Measurements from ENCODE around the gene YES1.
"Not testable (repeated sequence)": the region's sequence is repeated elsewhere in the genome, so short reads cannot be mapped to it uniquely, and the experiment has no call there.

The YES1 gene

GRCh38 chr18:778194-778927 lies 33.7 kb downstream of the YES1 start:
- DNase-seq = no peak

DNA sequence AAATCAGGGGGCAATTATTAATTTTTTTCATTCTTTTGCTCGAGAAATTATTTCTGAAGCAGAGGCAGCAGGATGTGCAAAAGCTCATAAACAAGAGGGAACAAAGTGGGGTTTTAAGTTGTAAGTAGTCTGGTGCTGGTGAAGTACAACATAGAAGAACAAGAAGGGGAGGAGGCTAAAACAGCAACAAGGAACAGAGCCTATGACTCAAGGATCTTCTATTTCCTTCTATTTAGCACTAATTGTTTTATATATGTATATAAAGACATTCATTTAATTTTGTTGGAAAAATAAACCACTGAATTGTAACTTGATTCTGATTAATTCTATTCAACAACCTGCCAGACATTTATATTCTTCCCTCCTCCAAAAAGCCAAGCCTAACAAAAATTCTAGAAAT lies 35.0 kb downstream of the YES1 start:
- DNase-seq = no peak

GRCh38 chr18:776044-776443 lies 36.0 kb downstream of the YES1 start:
- not testable (repeated sequence) for DNase-seq

GRCh38 chr18:774811-775210 lies 37.2 kb downstream of the YES1 start:
- DNase-seq = no peak

DNA sequence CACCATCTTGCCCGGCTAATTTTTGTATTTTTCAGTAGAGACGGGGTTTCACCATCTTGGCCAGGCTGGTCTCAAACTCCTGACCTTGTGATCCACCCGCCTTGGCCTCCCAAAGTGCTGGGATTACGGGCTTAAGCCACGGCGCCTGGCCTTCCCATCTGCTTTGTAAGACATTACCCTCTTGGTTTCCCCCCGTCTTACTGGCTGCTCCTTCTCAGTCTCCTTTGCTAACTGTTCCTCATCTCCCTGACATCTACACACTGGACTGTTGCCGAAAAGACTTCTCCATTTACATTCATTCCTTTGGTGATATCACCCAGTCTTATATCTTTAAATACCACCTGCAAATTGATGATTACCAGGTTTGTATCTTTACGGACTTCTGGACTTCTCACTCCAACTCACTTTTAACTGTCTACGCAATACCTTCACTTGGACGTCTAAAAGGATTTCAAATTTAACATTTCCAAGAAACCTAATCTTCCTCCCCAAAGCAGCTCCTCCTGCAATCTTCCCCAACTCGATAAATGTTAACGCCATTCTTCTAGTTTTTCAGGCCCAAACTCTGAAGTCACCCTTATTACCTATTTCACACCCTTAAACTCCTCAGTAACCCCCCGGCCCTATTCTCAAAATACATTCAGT lies 37.9 kb downstream of the YES1 start:
- DNase-seq = no peak

DNA sequence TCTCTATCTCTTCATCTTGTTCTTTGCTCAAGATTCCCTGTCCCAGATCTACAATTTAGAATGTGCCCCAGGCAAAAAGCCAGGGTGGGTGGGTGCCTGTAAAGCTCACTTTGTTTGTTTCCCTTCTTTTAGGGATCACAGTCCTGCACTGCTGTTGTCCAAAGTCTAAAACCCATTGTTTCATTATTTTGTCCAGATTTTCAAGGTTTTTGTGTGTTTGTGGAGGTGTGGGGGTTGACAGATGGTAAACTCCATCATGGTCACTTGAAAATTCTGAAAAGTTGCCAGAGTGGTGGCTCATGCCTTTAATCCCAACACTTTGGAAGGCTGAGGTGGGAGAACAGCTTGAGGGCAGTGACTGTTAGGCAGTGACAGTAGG lies 41.5 kb downstream of the YES1 start:
- DNase-seq = no peak

GRCh38 chr18:767961-768360 lies 44.1 kb downstream of the YES1 start:
- no peak for DNase-seq

- no peak for DNase-seq
Measured at GRCh38 chr18:767084-767882, 44.8 kb downstream of the YES1 start.

DNA sequence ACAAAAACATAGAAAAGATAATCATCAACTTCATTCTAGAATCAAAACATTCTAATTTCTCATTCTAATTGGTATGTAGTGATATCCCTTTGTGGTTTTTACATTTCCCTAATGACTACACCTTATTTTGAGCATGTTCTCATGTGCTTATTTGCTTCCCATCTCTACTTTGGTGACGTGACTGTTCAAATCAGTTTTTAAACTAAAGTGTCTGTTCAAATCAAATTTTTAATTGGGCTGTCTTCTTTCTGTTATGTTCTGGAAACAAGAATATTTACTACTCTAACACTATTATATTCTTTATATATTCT lies 45.5 kb downstream of the YES1 start:
- DNase-seq = no peak

DNA sequence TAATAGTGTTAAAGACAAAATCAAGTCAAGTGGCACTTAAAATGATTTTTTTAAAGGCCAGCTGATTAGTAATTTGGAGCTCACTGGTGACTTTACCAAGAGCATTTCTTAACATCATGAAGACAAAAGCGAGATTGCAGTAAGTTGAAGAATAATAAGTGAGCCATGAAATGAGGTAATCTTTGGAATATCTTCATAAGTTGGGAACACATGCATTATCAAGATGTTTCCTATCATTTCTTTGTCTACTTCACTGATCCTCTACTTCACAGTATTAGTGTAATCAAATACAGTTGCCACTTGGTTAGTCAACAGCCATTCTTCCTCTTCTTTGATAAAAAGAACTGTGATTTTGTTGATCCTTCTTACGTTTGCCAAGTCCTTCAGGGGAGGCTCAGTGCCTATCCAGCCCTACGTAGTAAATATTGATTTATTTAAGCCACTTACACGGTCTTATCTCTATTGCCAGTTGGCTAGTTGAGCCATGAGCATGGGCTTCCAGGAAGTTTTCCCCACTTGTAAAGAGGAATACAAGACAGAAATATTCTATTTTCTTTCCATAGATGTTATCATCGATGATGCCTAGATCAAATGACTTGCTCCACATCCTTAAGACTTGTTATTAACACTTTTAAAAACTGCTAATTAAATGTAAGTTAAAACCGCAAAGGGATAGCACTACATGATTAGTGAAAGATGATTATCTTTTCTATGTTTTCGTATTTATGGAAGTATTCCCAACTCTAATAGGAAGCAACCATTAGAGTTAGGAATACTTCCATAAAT lies 46.1 kb downstream of the YES1 start:
- no peak for DNase-seq

GRCh38 chr18:759864-760263 lies 52.2 kb downstream of the YES1 start:
- not testable (repeated sequence) for DNase-seq

- no peak for DNase-seq
Measured at GRCh38 chr18:755506-755905, 56.5 kb downstream of the YES1 start.

GRCh38 chr18:754656-755055 lies 57.4 kb downstream of the YES1 start:
- DNase-seq = no peak

DNA sequence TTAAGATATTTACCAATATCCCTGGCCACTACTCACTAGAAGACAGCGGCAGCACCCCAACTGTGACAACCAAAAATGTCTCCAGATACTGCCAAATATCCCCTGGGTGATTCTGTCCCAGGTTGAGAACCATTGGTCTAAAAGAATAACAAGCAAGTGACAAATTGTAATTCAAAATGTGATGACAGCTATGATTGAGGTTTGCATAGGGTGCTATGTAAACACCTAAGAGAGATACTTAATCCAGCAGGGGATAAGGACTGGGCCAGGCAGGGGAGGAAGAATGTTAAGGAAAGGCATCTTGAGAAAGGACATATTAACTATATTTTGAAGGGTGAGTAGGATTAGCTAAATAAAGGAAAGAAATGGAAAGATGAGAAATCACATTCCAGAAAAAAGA lies 61.6 kb downstream of the YES1 start:
- DNase-seq = no peak

GRCh38 chr18:744832-745597 lies 67.0 kb downstream of the YES1 start:
- no peak for DNase-seq

- DNase-seq = peak in 3 of 6 experiments; percentile 15 to 59 (median 50)
Measured at GRCh38 chr18:741931-742512, 70.0 kb downstream of the YES1 start.

- no peak for DNase-seq
Measured at GRCh38 chr18:732371-732770, 79.7 kb downstream of the YES1 start.

- DNase-seq = no peak
Measured at GRCh38 chr18:731185-731584, 80.9 kb downstream of the YES1 start.

GRCh38 chr18:730692-731091 lies 81.3 kb downstream of the YES1 start:
- DNase-seq = no peak

DNA sequence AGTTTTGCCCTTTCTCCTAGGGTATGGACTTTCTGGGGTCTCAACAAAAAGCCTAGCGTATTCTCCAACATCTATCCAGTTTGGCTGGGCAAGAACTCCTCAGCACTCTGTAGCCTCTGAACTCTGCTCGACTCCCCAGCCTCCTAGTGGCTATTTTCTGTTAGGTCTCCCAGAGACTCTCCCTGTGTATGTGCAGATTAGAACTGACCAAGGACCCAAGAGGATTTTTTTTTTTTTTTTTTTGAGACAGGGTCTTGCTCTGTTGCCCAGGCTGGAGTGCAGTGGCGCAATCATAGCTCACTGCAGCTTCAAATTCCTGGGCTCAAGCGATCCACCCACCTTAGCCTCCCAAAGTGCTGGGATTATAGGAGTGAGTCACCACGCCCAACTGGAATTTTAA lies 81.9 kb downstream of the YES1 start:
- DNase-seq = not testable (repeated sequence)

DNA sequence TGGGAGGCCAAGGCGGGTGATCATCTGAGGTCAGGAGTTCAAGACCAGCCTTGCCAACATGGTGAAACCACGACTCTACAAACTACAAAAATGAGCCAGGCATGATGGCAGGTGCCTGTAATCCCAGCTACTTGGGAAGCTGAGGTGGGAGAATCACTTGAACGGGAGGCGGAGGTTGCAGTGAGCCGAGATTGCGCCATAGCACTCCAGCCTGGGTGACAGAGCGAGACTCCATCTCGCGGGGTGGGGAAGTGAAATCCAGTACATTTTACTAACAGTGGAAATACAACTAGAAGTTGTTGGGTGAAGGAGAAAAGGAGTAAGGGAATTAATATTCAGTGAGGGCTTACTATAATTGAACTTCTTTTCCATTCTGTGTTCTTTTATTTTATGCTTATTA lies 86.4 kb downstream of the YES1 start:
- DNase-seq = no peak

- DNase-seq = no peak
Measured at GRCh38 chr18:723541-724080, 88.4 kb downstream of the YES1 start.

All from stimulated activated naive CD4-positive, alpha-beta T cell (primary cell).